Immature natural killer cell (primary cell): ENCODE data around the gene ZNF205. TPM values are rescaled to one million over a fixed set of nuclear protein-coding genes. Genes with fewer than 3 reads are reported as not detected.
"Not testable (repeated sequence)": the region's sequence is repeated elsewhere in the genome, so short reads cannot be mapped to it uniquely, and the experiment has no call there.

ENCODE experiments used
- DNase-seq, 3 donors: peaks; one replicate each; pipeline ENCODE4 v3.0.0; 2022; ENCODE audit warnings: mixed read lengths in 1 of 3
- H3K27ac Mint-ChIP-seq, 6 donors: one replicate each; pipeline ENCODE4 v1.8.0; 2020; ENCODE audit warnings: mixed read lengths in 6 of 6, mild to moderate bottlenecking in 5 of 6, inconsistent platforms in 4 of 6, moderate library complexity in 3 of 6
- H3K27me3 Mint-ChIP-seq, 3 donors: one replicate each; pipeline ENCODE4 v1.8.0; 2020 to 2021; ENCODE audit warnings: low read depth in 3 of 3, mild to moderate bottlenecking in 3 of 3, mixed read lengths in 3 of 3, moderate library complexity in 3 of 3, inconsistent platforms in 1 of 3
- H3K36me3 Mint-ChIP-seq, 3 donors: one replicate each; pipeline ENCODE4 v1.8.0; 2020; ENCODE audit warnings: mixed read lengths in 3 of 3, inconsistent platforms in 2 of 3, mild to moderate bottlenecking in 2 of 3
- H3K4me1 Mint-ChIP-seq, 2 donors: one replicate each; pipeline ENCODE4 v1.8.0; 2020; ENCODE audit warnings: inconsistent platforms in 2 of 2, mild to moderate bottlenecking in 2 of 2, mixed read lengths in 2 of 2, moderate library complexity in 1 of 2
- H3K4me3 Mint-ChIP-seq, 5 donors: one replicate each; pipeline ENCODE4 v1.8.0; 2020; ENCODE audit warnings: mild to moderate bottlenecking in 5 of 5, mixed read lengths in 5 of 5, inconsistent platforms in 3 of 5, moderate library complexity in 3 of 5
- H3K9me3 Mint-ChIP-seq, 6 donors: one replicate each; pipeline ENCODE4 v1.8.0; 2020; ENCODE audit warnings: mild to moderate bottlenecking in 6 of 6, mixed read lengths in 6 of 6, inconsistent platforms in 4 of 6, moderate library complexity in 3 of 6
- polyA plus RNA-seq, 3 donors: library from polyadenylated mRNA; unstranded; fragments of 300-500 nt; fragmentation: Illumina TruSeq; gene quantifications; one replicate each; pipeline ENCODE4 v1.2.3, GENCODE V29; 2021

The ZNF205 gene
- polyA plus RNA-seq, 3 donors from 2014 or later, result 0.13 TPM; not detected in 2

- peaks cover 92 to 96% of the 10 kb centered on the region in 2 donors for H3K4me1 Mint-ChIP-seq
- peaks cover 15 to 28% (median 17%) of the 10 kb centered on the region in 3 donors for H3K36me3 Mint-ChIP-seq
- H3K9me3 Mint-ChIP-seq, result peaks cover 0 to 11% (median 5%) of the 10 kb centered on the region in 6 donors
- H3K27me3 Mint-ChIP-seq, result peaks cover 7 to 24% (median 22%) of the 10 kb centered on the region in 3 donors
- DNase-seq, result peak; percentile 90 to 92 (median 91)
- H3K27ac Mint-ChIP-seq, result peak overlapping the region; percentile 90 to 97 (median 95)
- H3K4me3 Mint-ChIP-seq, result peak overlapping the region; percentile 69 to 88 (median 83)
These were observed 37.4 kb upstream of the ZNF205 start for GRCh38 chr16:3074860-3075522.

- no peak for DNase-seq
- Mint-ChIP-seq H3K36me3 (peaks cover 12 to 28% (median 18%) of the 10 kb centered on the region in 3 donors), H3K27me3 (peaks cover 7 to 24% (median 22%) of the 10 kb centered on the region in 3 donors), H3K4me1 (peaks cover 92 to 94% of the 10 kb centered on the region in 2 donors), H3K9me3 (peaks cover 0 to 11% (median 5%) of the 10 kb centered on the region in 6 donors), H3K27ac (peak overlapping the region; percentile 90 to 97 (median 95)), H3K4me3 (peak overlapping the region; percentile 69 to 88 (median 83))
These were observed 36.9 kb upstream of the ZNF205 start for GRCh38 chr16:3075523-3075915.

GRCh38 chr16:3075946-3076345, 36.4 kb upstream of the ZNF205 start:
- H3K4me3 Mint-ChIP-seq, result peak overlapping the region; percentile 69 to 83 (median 79)
- H3K27ac Mint-ChIP-seq, result peak overlapping the region; percentile 90 to 97 (median 95)
- peaks cover 92 to 94% of the 10 kb centered on the region in 2 donors for H3K4me1 Mint-ChIP-seq
- DNase-seq, result not testable (repeated sequence)
- H3K27me3 Mint-ChIP-seq, result peaks cover 7 to 24% (median 22%) of the 10 kb centered on the region in 3 donors
- H3K9me3 Mint-ChIP-seq, result peaks cover 0 to 11% (median 6%) of the 10 kb centered on the region in 6 donors
- H3K36me3 Mint-ChIP-seq, result peaks cover 12 to 32% (median 18%) of the 10 kb centered on the region in 3 donors

GRCh38 chr16:3076577-3076976, 35.8 kb upstream of the ZNF205 start:
- Mint-ChIP-seq H3K4me1 (peaks cover 89 to 92% of the 10 kb centered on the region in 2 donors), H3K4me3 (peak overlapping the region; percentile 69 to 82 (median 79)), H3K9me3 (peaks cover 0 to 11% (median 6%) of the 10 kb centered on the region in 6 donors), H3K36me3 (peaks cover 12 to 33% (median 18%) of the 10 kb centered on the region in 3 donors), H3K27me3 (peaks cover 7 to 24% (median 22%) of the 10 kb centered on the region in 3 donors), H3K27ac (peak overlapping the region; percentile 90 to 97 (median 95))
- no peak for DNase-seq

- H3K4me3 Mint-ChIP-seq, result peak overlapping the region in 1 of 5 donors; percentile 13
- H3K36me3 Mint-ChIP-seq, result peaks cover 12 to 33% (median 21%) of the 10 kb centered on the region in 3 donors
- peaks cover 3 to 12% (median 10%) of the 10 kb centered on the region in 3 donors for H3K27me3 Mint-ChIP-seq
- peaks cover 82 to 83% of the 10 kb centered on the region in 2 donors for H3K4me1 Mint-ChIP-seq
- peak overlapping the region in 5 of 6 donors; percentile 43 to 73 (median 71) for H3K27ac Mint-ChIP-seq
- H3K9me3 Mint-ChIP-seq, result peaks cover 0 to 11% (median 6%) of the 10 kb centered on the region in 6 donors
- no peak for DNase-seq
These were observed 32.4 kb upstream of the ZNF205 start for GRCh38 chr16:3080024-3080423.

GRCh38 chr16:3081957-3082356, 30.4 kb upstream of the ZNF205 start:
- not testable (repeated sequence) for H3K27ac Mint-ChIP-seq, H3K4me3 Mint-ChIP-seq
- peaks cover 12 to 33% (median 19%) of the 10 kb centered on the region in 3 donors for H3K36me3 Mint-ChIP-seq

GRCh38 chr16:3083408-3083807, 29.0 kb upstream of the ZNF205 start:
- Mint-ChIP-seq H3K27ac (peak overlapping the region in 2 of 6 donors; percentile 51 to 56), H3K36me3 (peaks cover 4 to 19% (median 12%) of the 10 kb centered on the region in 3 donors), H3K4me1 (peaks cover 78 to 81% of the 10 kb centered on the region in 2 donors)
- not testable (repeated sequence) for H3K4me3 Mint-ChIP-seq, DNase-seq, H3K9me3 Mint-ChIP-seq, H3K27me3 Mint-ChIP-seq

More at GRCh38 chr16:3081957-3082356, 30.4 kb upstream of the ZNF205 start:
- H3K9me3 Mint-ChIP-seq, DNase-seq, H3K27me3 Mint-ChIP-seq: not testable (repeated sequence)
- peaks cover 78 to 81% of the 10 kb centered on the region in 2 donors for H3K4me1 Mint-ChIP-seq

GRCh38 chr16:3084491-3084890, 27.9 kb upstream of the ZNF205 start:
- peaks cover 0 to 1% (median 0%) of the 10 kb centered on the region in 3 donors for H3K27me3 Mint-ChIP-seq
- H3K4me3 Mint-ChIP-seq, result peak overlapping the region in 3 of 5 donors; percentile 44 to 78 (median 63)
- H3K36me3 Mint-ChIP-seq, result peaks cover 0 to 12% (median 8%) of the 10 kb centered on the region in 3 donors
- peak overlapping the region; percentile 68 to 91 (median 78) for H3K27ac Mint-ChIP-seq
- peaks cover 0 to 4% (median 0%) of the 10 kb centered on the region in 6 donors for H3K9me3 Mint-ChIP-seq
- no peak for DNase-seq
- peaks cover 76% of the 10 kb centered on the region in 2 donors for H3K4me1 Mint-ChIP-seq

- Mint-ChIP-seq H3K27ac (peak overlapping the region; percentile 68 to 91 (median 78)), H3K4me1 (peaks cover 69 to 70% of the 10 kb centered on the region in 2 donors)
These were observed 27.3 kb upstream of the ZNF205 start for GRCh38 chr16:3084969-3085670.

GRCh38 chr16:3085868-3086595, 26.4 kb upstream of the ZNF205 start:
- Mint-ChIP-seq H3K9me3 (no peaks in the 10 kb centered on the region), H3K36me3 (peaks cover 0 to 3% (median 0%) of the 10 kb centered on the region in 3 donors), H3K4me1 (peaks cover 60 to 66% of the 10 kb centered on the region in 2 donors), H3K27ac (peak overlapping the region; percentile 68 to 91 (median 77)), H3K4me3 (peak overlapping the region; percentile 67 to 87 (median 75)), H3K27me3 (no peaks in the 10 kb centered on the region)
- DNase-seq, result no peak

More at GRCh38 chr16:3084969-3085670, 27.3 kb upstream of the ZNF205 start:
- peaks cover 0 to 2% (median 0%) of the 10 kb centered on the region in 6 donors for H3K9me3 Mint-ChIP-seq
- peak overlapping the region; percentile 63 to 87 (median 75) for H3K4me3 Mint-ChIP-seq
- H3K27me3 Mint-ChIP-seq, result no peaks in the 10 kb centered on the region
- H3K36me3 Mint-ChIP-seq, result peaks cover 0 to 7% (median 3%) of the 10 kb centered on the region in 3 donors
- DNase-seq, result no peak

GRCh38 chr16:3086596-3087242, 25.7 kb upstream of the ZNF205 start:
- Mint-ChIP-seq H3K36me3 (peaks cover 0 to 3% (median 0%) of the 10 kb centered on the region in 3 donors), H3K9me3 (no peaks in the 10 kb centered on the region), H3K27me3 (no peaks in the 10 kb centered on the region), H3K4me1 (peaks cover 58 to 65% of the 10 kb centered on the region in 2 donors), H3K4me3 (peak overlapping the region; percentile 68 to 87 (median 76)), H3K27ac (peak overlapping the region; percentile 68 to 91 (median 86))
- no peak for DNase-seq

- no peak for DNase-seq
- Mint-ChIP-seq H3K27ac (peak overlapping the region; percentile 68 to 91 (median 88)), H3K9me3 (no peaks in the 10 kb centered on the region), H3K4me1 (peaks cover 54 to 66% of the 10 kb centered on the region in 2 donors), H3K36me3 (peaks cover 0 to 3% (median 0%) of the 10 kb centered on the region in 3 donors), H3K27me3 (no peaks in the 10 kb centered on the region), H3K4me3 (peak overlapping the region; percentile 75 to 87 (median 76))
These were observed 24.8 kb upstream of the ZNF205 start for GRCh38 chr16:3087243-3088235.
